Neural progenitor cell (in vitro differentiated cells): Measurements from ENCODE around the gene SPEF2. TPM values are rescaled to one million over a fixed set of nuclear protein-coding genes. Genes with fewer than 3 reads are reported as not detected.
A peak's percentile ranks its signal among the peaks of the same experiment; 100 is the strongest.

ENCODE experiments used
- DNase-seq: peaks from one replicate; pipeline ENCODE4 v3.0.0-alpha.2; 2016; ENCODE audit warnings: low spot score
- H2AFZ ChIP-seq: fragments of 200-600 bp; sonication (generic); replicated peaks from 2 replicates; pipeline ENCODE4 v1.6.1; 2016; ENCODE audit warnings: antibody characterized with exemption
- H3F3A ChIP-seq: fragments of 200-600 bp; sonication (generic); 2 replicates; pipeline ENCODE4 v1.6.1; 2016; ENCODE audit warnings: antibody characterized with exemption, low read depth
- H3K27ac ChIP-seq: fragments of 200-600 bp; sonication (generic); 2 replicates; pipeline ENCODE4 v1.5.1; 2016; ENCODE audit warnings: mild to moderate bottlenecking
- H3K27me3 ChIP-seq: fragments of 200-600 bp; sonication (generic); 2 replicates; pipeline ENCODE4 v1.6.1; 2016; ENCODE audit warnings: mild to moderate bottlenecking, moderate library complexity
- H3K36me3 ChIP-seq: fragments of 200-600 bp; sonication (generic); 2 replicates; pipeline ENCODE4 v1.5.1; 2016
- H3K4me1 ChIP-seq: fragments of 200-600 bp; sonication (generic); 2 replicates; pipeline ENCODE4 v1.6.1; 2016; ENCODE audit warnings: mixed run types
- H3K4me2 ChIP-seq: fragments of 200-600 bp; sonication (generic); 2 replicates; pipeline ENCODE4 v1.6.1; 2016
- H3K4me3 ChIP-seq: fragments of 200-600 bp; sonication (generic); 2 replicates; pipeline ENCODE4 v1.5.1; 2016
- H3K79me2 ChIP-seq: fragments of 200-600 bp; sonication (generic); 2 replicates; pipeline ENCODE4 v1.6.1; 2016; ENCODE audit warnings: low read depth
- H3K9ac ChIP-seq: fragments of 200-600 bp; sonication (generic); 2 replicates; pipeline ENCODE4 v1.6.1; 2016
- H3K9me3 ChIP-seq: fragments of 200-600 bp; sonication (generic); 2 replicates; pipeline ENCODE4 v1.5.1; 2016; ENCODE audit warnings: low read depth
- H4K20me1 ChIP-seq: fragments of 200-600 bp; sonication (generic); 2 replicates; pipeline ENCODE4 v1.6.1; 2016; ENCODE audit warnings: low read depth
- H3K27ac Mint-ChIP-seq: 3 replicates; pipeline ENCODE4 v1.8.0; 2021; ENCODE audit warnings: mixed read lengths
- H3K27me3 Mint-ChIP-seq: 2 replicates; pipeline ENCODE4 v1.8.0; 2022; ENCODE audit warnings: low read depth, mild to moderate bottlenecking, inconsistent platforms, moderate library complexity, mixed read lengths; ENCODE audit not compliant: insufficient read depth
- H3K36me3 Mint-ChIP-seq: 3 replicates; pipeline ENCODE4 v1.8.0; 2021; ENCODE audit warnings: mixed read lengths
- H3K4me1 Mint-ChIP-seq: 3 replicates; pipeline ENCODE4 v1.8.0; 2021; ENCODE audit warnings: mixed read lengths
- H3K4me3 Mint-ChIP-seq: 3 replicates; pipeline ENCODE4 v1.8.0; 2021; ENCODE audit warnings: mild to moderate bottlenecking, moderate library complexity, mixed read lengths
- H3K9me3 Mint-ChIP-seq: 3 replicates; pipeline ENCODE4 v1.8.0; 2020; ENCODE audit warnings: mixed read lengths
- CTCF ChIP-seq: fragments of 200-600 bp; sonication (generic); IDR thresholded peaks from 2 replicates; pipeline ENCODE4 v1.5.1; 2017; ENCODE audit warnings: antibody characterized with exemption, mild to moderate bottlenecking
- EZH2 ChIP-seq: fragments of 200-600 bp; sonication (generic); IDR thresholded peaks from 2 replicates; pipeline ENCODE4 v1.6.1; 2017; ENCODE audit warnings: antibody characterized with exemption, mild to moderate bottlenecking, moderate library complexity
- EZH2phosphoT487 ChIP-seq: fragments of 200-600 bp; sonication (generic); IDR thresholded peaks from 2 replicates; pipeline ENCODE4 v1.6.1; 2017; ENCODE audit warnings: antibody characterized with exemption
- total RNA-seq: library from RNA; depleted of rRNA; stranded (reverse); fragments of >200 nt; gene quantifications from 2 replicates; pipeline ENCODE4 v1.2.3, GENCODE V29; 2015; ENCODE audit warnings: low replicate concordance

SPEF2 gene, protein sequence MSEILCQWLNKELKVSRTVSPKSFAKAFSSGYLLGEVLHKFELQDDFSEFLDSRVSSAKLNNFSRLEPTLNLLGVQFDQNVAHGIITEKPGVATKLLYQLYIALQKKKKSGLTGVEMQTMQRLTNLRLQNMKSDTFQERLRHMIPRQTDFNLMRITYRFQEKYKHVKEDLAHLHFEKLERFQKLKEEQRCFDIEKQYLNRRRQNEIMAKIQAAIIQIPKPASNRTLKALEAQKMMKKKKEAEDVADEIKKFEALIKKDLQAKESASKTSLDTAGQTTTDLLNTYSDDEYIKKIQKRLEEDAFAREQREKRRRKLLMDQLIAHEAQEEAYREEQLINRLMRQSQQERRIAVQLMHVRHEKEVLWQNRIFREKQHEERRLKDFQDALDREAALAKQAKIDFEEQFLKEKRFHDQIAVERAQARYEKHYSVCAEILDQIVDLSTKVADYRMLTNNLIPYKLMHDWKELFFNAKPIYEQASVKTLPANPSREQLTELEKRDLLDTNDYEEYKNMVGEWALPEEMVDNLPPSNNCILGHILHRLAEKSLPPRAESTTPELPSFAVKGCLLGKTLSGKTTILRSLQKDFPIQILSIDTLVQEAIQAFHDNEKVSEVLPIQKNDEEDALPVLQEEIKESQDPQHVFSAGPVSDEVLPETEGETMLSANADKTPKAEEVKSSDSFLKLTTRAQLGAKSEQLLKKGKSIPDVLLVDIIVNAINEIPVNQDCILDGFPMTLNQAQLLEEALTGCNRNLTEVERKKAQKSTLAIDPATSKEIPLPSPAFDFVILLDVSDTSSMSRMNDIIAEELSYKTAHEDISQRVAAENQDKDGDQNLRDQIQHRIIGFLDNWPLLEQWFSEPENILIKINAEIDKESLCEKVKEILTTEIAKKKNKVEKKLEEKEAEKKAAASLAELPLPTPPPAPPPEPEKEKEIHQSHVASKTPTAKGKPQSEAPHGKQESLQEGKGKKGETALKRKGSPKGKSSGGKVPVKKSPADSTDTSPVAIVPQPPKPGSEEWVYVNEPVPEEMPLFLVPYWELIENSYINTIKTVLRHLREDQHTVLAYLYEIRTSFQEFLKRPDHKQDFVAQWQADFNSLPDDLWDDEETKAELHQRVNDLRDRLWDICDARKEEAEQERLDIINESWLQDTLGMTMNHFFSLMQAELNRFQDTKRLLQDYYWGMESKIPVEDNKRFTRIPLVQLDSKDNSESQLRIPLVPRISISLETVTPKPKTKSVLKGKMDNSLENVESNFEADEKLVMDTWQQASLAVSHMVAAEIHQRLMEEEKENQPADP (N-terminal part only)
- 5.0 and 5.8 TPM in 2 replicates for total RNA-seq

GRCh38 chr5:35617435-35618303, at the start of gene SPEF2:
Gene SPEF2 (plus strand): TSS chr5:35617863. CDS start chr5:35617998, 135 bp downstream.
- Mint-ChIP-seq H3K27me3 (peaks cover 6% of the 10 kb centered on the region), H3K9me3 (peaks cover 4% of the 10 kb centered on the region), H3K4me1 (peaks cover 7% of the 10 kb centered on the region), H3K36me3 (no peaks in the 10 kb centered on the region), H3K27ac (peak within 1 kb of the TSS; percentile 98), H3K4me3 (peak within 1 kb of the TSS; percentile 97)
- Histone ChIP-seq H3K4me2 (peak within 1 kb of the TSS; percentile 81), H3K9me3 (no peaks in the 10 kb centered on the region), H3K9ac (no peak within 1 kb of the TSS), H3K27me3 (peaks cover 85% of the 10 kb centered on the region), H3K4me3 (peak within 1 kb of the TSS; percentile 77), H3K4me1 (no peaks in the 10 kb centered on the region), H3K27ac (no peak within 1 kb of the TSS), H2AFZ (peak within 1 kb of the TSS; percentile 95), H3F3A (no peaks in the 10 kb centered on the region), H3K36me3 (no peaks in the 10 kb centered on the region), H3K79me2 (no peaks in the 10 kb centered on the region), H4K20me1 (no peaks in the 10 kb centered on the region)
- TF ChIP-seq EZH2, result no peak
- peak; percentile 83 for TF ChIP-seq CTCF
- peak; percentile 94 for DNase-seq

GRCh38 chr5:35575578-35575977, 42.1 kb upstream of the SPEF2 start:
- peaks cover 2% of the 10 kb centered on the region for H3K9me3 Mint-ChIP-seq
- H3F3A ChIP-seq, result no peaks in the 10 kb centered on the region
- no peaks in the 10 kb centered on the region for H3K36me3 ChIP-seq
- H3K9me3 ChIP-seq, result no peaks in the 10 kb centered on the region
- H4K20me1 ChIP-seq, result no peaks in the 10 kb centered on the region
- no peaks in the 10 kb centered on the region for H3K4me1 ChIP-seq
- no peak overlapping the region for H3K4me3 Mint-ChIP-seq
- H3K4me2 ChIP-seq, result no peak overlapping the region
- H3K4me1 Mint-ChIP-seq, result no peaks in the 10 kb centered on the region
- H3K27ac ChIP-seq, result no peak overlapping the region
- no peak overlapping the region for H3K4me3 ChIP-seq
- no peaks in the 10 kb centered on the region for H3K79me2 ChIP-seq
- H3K27me3 ChIP-seq, result no peaks in the 10 kb centered on the region
- no peak for DNase-seq
- no peak overlapping the region for H3K9ac ChIP-seq
- no peaks in the 10 kb centered on the region for H3K36me3 Mint-ChIP-seq
- H3K27me3 Mint-ChIP-seq, result no peaks in the 10 kb centered on the region
- TF ChIP-seq EZH2 (no peak), CTCF (no peak), EZH2phosphoT487 (no peak)
- no peak overlapping the region for H2AFZ ChIP-seq
- H3K27ac Mint-ChIP-seq, result no peak overlapping the region

DNA sequence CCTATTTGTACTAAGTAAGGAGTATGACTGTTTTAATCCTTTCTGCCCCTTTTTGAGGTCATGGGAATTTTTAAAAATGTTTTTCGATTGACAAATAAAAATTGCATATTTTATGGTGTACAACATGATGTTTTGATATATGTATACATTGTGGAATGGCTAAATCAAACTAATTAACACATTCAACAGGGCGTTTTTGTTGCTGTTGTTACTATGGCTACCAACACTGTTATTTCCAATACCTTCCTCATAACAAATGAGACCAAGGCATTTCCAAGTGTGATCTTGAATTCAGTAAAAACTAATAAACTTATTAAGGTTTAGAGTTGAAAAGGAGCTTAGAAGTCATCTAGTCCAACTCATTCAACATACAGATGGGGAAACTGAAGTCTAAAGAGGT, 30.2 kb upstream of the SPEF2 start:
- Histone ChIP-seq H3K4me3 (no peak overlapping the region), H3K9ac (no peak overlapping the region), H3K79me2 (no peaks in the 10 kb centered on the region), H3K4me2 (no peak overlapping the region), H3K4me1 (no peaks in the 10 kb centered on the region), H3K9me3 (no peaks in the 10 kb centered on the region), H3K27me3 (peaks cover 44% of the 10 kb centered on the region), H2AFZ (no peak overlapping the region), H3K27ac (no peak overlapping the region), H3K36me3 (no peaks in the 10 kb centered on the region), H4K20me1 (no peaks in the 10 kb centered on the region), H3F3A (no peaks in the 10 kb centered on the region)
- TF ChIP-seq EZH2phosphoT487 (no peak), EZH2 (no peak), CTCF (no peak)
- no peak for DNase-seq
- no peaks in the 10 kb centered on the region for H3K9me3 Mint-ChIP-seq
- H3K36me3 Mint-ChIP-seq, result no peaks in the 10 kb centered on the region
- peaks cover 4% of the 10 kb centered on the region for H3K27me3 Mint-ChIP-seq
- H3K4me3 Mint-ChIP-seq, result no peak overlapping the region
- H3K27ac Mint-ChIP-seq, result no peak overlapping the region
- no peaks in the 10 kb centered on the region for H3K4me1 Mint-ChIP-seq
